GM12801 (cell line): Measurements from ENCODE around the gene ARHGEF16.

Experiments used
- TF ChIP-seq, protein P1 (sequence below): IDR thresholded peaks from one replicate; pipeline ENCODE4 v1.5.1; 2011; ENCODE audit warnings: control low read depth; ENCODE audit not compliant: insufficient read length; ENCODE audit errors: extremely low read depth

ARHGEF16 gene

DNA sequence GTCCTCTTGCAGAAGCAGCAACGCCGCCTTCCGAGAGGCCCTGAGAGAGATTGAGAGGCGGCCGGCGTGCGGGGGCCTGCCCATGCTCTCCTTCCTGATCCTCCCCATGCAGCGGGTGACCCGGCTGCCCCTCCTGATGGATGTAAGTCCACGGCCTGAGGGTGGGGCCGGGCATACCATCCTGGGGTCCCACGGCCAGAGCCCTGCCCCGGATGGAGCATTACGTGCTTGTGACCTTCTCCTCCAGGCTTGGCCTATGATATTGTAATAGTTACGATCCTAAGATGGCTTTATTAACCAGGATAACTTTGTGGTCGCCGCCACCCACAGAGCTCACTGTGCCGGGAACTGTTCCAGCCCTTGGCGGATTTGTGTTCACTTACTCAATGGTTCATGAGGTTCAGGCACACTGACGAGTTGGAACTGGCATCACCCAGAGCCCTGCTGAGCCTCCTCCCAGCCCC, 18.9 kb downstream of the ARHGEF16 start:
- TF ChIP-seq, protein P1, sequence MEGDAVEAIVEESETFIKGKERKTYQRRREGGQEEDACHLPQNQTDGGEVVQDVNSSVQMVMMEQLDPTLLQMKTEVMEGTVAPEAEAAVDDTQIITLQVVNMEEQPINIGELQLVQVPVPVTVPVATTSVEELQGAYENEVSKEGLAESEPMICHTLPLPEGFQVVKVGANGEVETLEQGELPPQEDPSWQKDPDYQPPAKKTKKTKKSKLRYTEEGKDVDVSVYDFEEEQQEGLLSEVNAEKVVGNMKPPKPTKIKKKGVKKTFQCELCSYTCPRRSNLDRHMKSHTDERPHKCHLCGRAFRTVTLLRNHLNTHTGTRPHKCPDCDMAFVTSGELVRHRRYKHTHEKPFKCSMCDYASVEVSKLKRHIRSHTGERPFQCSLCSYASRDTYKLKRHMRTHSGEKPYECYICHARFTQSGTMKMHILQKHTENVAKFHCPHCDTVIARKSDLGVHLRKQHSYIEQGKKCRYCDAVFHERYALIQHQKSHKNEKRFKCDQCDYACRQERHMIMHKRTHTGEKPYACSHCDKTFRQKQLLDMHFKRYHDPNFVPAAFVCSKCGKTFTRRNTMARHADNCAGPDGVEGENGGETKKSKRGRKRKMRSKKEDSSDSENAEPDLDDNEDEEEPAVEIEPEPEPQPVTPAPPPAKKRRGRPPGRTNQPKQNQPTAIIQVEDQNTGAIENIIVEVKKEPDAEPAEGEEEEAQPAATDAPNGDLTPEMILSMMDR = no peak

DNA sequence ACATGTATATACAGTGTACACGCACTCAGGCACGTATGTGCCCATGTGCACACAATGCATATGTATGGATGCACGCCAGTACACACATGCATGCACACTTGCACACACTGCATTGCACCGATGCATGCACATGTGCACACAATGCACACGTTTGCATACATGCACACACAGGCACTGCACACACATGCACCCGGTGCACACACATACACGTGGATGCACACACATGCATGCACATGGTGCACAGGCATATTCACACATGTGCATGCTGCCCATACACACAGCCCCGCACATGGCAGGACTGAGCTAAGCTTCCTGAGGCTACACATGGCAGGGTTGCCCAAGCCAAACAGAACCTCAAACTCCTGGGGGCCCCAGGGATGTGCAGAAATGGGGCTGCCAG, 19.6 kb downstream of the ARHGEF16 start:
- TF ChIP-seq, protein P1 = no peak

DNA sequence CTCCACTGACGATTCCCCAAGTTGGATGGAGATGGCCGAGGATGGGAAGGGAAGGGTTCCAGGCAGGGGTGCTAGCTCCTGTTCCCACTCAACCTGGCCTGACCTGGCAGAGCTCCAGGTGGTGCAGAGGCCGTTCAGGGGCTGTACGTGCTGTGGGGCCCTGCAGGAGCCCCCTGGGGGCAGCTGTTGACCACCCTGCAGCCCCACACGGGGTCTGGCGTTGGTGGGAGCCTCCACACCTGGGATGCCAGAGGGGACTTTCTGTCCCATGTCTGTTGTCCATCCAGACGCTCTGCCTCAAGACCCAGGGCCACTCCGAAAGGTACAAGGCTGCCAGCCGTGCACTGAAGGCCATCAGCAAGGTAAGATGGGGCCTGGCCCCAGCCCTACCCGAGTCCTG, 20.0 kb downstream of the ARHGEF16 start:
- TF ChIP-seq, protein P1 = no peak

DNA sequence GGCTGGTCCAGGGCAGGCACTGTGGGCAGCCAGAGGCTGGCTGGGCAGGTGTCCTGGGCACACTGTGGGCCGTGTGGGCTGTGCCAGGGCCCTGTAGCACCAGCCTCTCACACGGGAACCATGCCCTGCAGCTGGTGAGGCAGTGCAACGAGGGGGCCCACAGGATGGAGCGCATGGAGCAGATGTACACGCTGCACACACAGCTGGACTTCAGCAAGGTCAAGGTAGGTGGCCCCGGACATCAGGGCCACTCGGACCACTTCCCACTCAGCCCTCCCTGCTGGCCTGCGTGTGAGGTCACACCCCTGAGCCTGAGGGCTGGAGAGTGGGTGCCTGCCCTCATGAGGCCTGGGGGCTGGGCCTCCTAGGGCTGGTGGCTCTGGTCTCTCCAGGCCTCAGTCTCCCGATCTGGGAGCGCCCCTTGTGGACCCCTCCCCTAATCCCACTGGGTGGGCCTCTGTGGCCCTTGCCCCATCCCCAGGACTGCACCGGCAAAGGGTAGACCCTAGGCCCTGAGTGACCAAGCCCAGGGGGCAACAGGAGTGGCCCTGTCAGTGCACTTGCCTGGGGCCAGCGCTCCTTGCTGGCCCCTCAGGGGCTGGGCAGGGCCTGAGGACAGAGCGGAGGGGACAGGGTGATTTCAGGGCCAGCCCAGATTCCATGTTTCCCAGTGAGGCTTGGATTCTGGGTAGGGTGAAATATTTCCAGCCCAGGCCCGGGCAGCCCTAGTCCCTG, 21.5 kb downstream of the ARHGEF16 start:
- TF ChIP-seq, protein P1 = no peak

DNA sequence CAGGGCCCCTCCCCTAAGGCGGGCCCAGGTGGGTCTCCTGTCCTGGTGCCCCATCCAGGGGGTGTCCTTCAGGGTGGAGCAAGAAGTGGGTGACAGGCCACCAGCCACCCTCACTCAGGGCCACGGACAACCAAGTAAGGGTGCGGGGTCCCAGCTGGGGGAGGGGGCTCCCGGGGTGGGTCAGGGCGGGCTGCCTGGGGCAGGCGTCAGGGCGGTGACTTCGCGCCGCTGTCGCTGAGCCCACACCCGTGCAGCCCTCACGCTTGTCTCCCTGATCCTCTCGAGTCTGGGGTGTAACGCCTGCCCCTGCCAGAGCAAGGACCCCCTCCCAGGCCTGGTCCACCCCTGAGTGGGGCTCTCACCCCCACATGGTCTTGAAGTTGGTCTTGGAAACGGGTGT, 22.2 kb downstream of the ARHGEF16 start:
- TF ChIP-seq, protein P1 = no peak

DNA sequence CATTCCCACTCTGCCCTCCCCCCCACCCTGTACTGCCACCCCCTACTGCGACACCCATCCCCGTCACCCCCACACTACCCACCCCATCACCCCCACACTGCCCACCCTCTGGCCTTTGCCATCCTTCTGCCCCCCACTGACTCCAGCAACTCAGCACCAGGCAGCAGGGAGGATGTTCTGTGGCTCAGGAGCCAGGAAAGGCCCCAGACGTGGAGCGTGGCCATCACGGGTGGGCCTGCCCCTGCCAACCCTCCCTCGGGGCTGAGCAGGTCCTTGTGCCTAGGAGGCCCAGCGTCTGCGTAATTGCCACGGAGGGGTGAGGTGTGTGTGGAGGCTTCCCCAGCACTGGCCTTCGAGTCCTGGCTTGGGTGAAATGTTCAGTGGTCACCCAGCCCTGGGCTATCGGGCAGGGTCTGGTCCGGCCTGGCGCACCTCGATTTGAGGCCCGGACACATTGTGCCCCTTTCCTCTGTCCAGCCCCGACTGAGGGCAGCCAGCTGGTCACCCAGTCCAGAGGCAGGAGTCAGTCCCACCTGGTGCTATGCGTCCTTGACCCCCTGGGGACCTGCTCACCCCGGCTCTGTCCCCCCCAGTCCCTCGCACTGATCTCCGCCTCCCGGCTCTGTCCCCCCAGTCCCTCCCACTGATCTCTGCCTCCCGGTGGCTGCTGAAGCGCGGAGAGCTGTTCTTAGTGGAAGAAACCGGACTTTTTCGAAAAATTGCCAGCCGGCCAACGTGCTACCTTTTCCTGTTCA, 23.0 kb downstream of the ARHGEF16 start:
- TF ChIP-seq, protein P1 = no peak

DNA sequence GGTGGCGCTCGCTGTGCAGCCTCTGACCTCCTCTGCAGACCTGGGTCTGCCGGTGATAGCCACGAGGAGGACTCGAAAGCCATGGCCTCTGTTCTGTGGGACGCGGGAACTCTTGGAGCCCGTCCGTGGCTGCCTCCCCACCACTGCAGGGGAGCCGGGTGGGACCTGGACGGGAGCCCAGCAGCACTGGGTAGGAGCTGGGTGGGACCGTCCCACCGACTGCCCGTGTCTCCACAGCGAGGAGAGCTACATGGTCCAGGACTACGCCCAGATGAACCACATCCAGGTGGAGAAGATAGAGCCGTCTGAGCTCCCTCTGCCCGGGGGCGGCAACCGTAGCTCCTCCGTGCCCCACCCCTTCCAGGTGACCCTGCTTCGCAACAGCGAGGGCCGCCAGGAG, 23.7 kb downstream of the ARHGEF16 start:
- TF ChIP-seq, protein P1 = no peak
